Upper lobe of left lung (tissue), 4 donors: Measurements from ENCODE around the gene SEMA3D.

Experiments used
- CTCF ChIP-seq, 6 experiments: fragments of 450-650 bp in 4 of 6; fragments of 200-600 bp in 2 of 6; sonication (generic) in 2 of 6; IDR thresholded peaks; one replicate each; pipeline ENCODE4 v1.5.1; 2016 to 2019; ENCODE audit warnings: antibody characterized with exemption in 6 of 6
- EP300 ChIP-seq, 4 donors: sonication (generic); formaldehyde crosslinking; IDR thresholded peaks; one replicate each; pipeline ENCODE4 v1.5.1; 2017; ENCODE audit warnings: antibody characterized with exemption in 4 of 4, control low read depth in 2 of 4
- POLR2A ChIP-seq, 4 donors: fragments of 450-650 bp; IDR thresholded peaks; one replicate each; pipeline ENCODE4 v1.5.1; 2016 to 2017; ENCODE audit warnings: antibody characterized with exemption in 4 of 4, mild to moderate bottlenecking in 2 of 4
- POLR2AphosphoS5 ChIP-seq, 2 donors: sonication (generic); formaldehyde crosslinking; IDR thresholded peaks; one replicate each; pipeline ENCODE4 v1.5.1; 2017; ENCODE audit warnings: antibody characterized with exemption in 2 of 2

GRCh38 chr7:85019778-85020177 is 167.1 kb downstream of the SEMA3D start:
- TF ChIP-seq POLR2A (IDR thresholded peaks at IDR 0.05), result no peak
- TF ChIP-seq CTCF (IDR thresholded peaks at IDR 0.05), result no peak
- TF ChIP-seq EP300 (IDR thresholded peaks at IDR 0.05), result no peak
- TF ChIP-seq POLR2AphosphoS5 (IDR thresholded peaks at IDR 0.05), result no peak
